BJ (cell line): Measurements from ENCODE around the gene HCST. TPM values are rescaled to one million over a fixed set of nuclear protein-coding genes. Genes with fewer than 3 reads are reported as not detected.

ENCODE experiments used
- CTCF ChIA-PET: fragments of 350-600 bp; formaldehyde crosslinking; extraction: SDS; loops from one replicate; lab custom pipeline; 2021; ENCODE audit warnings: antibody characterized with exemption, inconsistent platforms; lab: Yijun Ruan, JAX
- POLR2A ChIA-PET: fragments of 300-600 bp; sonication (Branson Sonifier 250); formaldehyde crosslinking; extraction: SDS; loops from one replicate; lab custom pipeline; 2021; ENCODE audit warnings: antibody characterized with exemption; lab: Charles Lee
- DNase-seq: peaks from one replicate; pipeline ENCODE4 v3.0.0-alpha.2; 2011; ENCODE audit warnings: low read depth
- H3K27me3 ChIP-seq: 2 replicates; pipeline ENCODE4 v1.6.0; 2011; ENCODE audit warnings: low read length; ENCODE audit not compliant: control insufficient read depth, insufficient read depth
- H3K36me3 ChIP-seq: 2 replicates; pipeline ENCODE4 v1.5.1; 2011; ENCODE audit warnings: low read length; ENCODE audit not compliant: control insufficient read depth, insufficient read depth
- H3K4me3 ChIP-seq: 2 replicates; pipeline ENCODE4 v1.5.1; 2011; ENCODE audit warnings: low read depth, mild to moderate bottlenecking, control low read depth, low read length
- CTCF ChIP-seq: IDR thresholded peaks from 2 replicates; pipeline ENCODE4 v1.5.1; 2011; ENCODE audit warnings: low read depth, mild to moderate bottlenecking, control low read depth, inconsistent platforms, low read length, moderate library complexity; ENCODE audit not compliant: insufficient read depth
- polyA plus RNA-seq: library from polyadenylated mRNA; depleted of rRNA; stranded (reverse); fragments of >200 nt; gene quantifications from 2 replicates; pipeline ENCODE4 v1.2.3, GENCODE V29; 2011

HCST gene
- polyA plus RNA-seq, 1 experiment: 1.2 TPM

DNA sequence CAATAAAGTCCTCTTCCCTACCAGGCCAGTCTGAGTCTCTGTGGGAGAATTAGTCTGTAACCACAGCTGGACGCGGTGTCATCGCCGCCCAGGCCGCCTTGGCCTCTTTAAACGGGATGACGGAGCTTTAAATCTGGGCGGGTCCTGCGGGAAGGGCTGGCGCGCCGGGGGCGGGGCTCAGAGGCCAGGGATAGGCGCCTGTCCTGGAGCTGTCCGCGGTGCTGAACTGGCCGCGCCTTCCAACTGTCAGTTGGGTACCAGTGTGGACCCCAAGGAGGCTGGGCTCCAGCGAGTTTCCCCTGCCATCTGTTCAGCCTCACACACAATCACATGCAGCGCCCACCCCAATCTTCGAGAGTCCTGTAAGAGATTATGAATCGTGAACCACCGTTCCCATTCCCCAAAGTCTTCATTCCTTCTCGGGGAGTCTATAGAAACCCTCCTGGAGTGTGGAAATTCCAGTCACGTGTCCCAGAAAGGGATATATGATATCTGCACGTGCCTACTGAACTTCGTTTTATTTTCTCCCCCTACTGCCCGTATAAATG is 22.5 kb upstream of the HCST start:
- Histone ChIP-seq H3K27me3 (no peaks in the 10 kb centered on the region), H3K36me3 (no peaks in the 10 kb centered on the region), H3K4me3 (no peak overlapping the region)
- ChIA-PET POLR2A (interaction anchor here (0.6 kb wide), 1 partner anchor 10 kb away, joined by 3 read pairs; no protein-coding TSS in a partner anchor), CTCF (interaction anchor here (1.0 to 6.8 kb wide), 2 partner anchors 10 to 53 kb away, joined by 6 to 82 read pairs; no protein-coding TSS in a partner anchor)
- peak; percentile 62 for DNase-seq
- TF ChIP-seq CTCF: no peak

- ChIA-PET POLR2A (no interaction called here), CTCF (interaction anchor here (0.7 to 6.8 kb wide), 11 partner anchors 8 to 134 kb away, joined by 3 to 82 read pairs (median 4); partner anchors contain the start of genes ALKBH6, LIN37 and NFKBID)
- peak; percentile 49 for TF ChIP-seq CTCF
Observed at GRCh38 chr19:35882114-35882832, 20.1 kb upstream of the HCST start.

DNA sequence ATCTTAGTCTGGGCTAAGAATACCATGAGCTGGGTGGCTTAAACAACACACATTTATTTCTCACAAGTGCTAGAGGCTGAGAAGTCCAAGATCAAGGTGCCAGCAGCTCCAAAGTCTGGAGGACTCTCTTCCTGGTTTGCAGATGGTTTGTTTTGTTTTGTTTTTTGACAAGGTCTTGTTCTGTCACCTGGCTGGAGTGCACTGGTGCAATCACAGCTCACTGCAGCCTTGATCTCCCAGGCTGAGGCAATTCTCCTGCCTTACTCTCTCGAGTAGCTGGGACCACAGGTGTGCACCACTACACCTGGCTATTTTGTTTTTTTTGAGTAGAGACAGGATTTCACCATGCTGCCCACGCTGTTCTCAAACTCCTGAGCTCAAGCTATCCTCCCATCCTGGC is 18.4 kb upstream of the HCST start:
- ChIA-PET POLR2A (interaction anchor here (0.6 kb wide), 1 partner anchor 47 kb away, joined by 3 read pairs; no protein-coding TSS in a partner anchor), CTCF (interaction anchor here (1.5 to 6.8 kb wide), 2 partner anchors 17 to 49 kb away, joined by 5 to 82 read pairs; partner anchors contain the start of gene NFKBID)
- Histone ChIP-seq H3K36me3 (peaks cover 7% of the 10 kb centered on the region), H3K4me3 (no peak overlapping the region), H3K27me3 (no peaks in the 10 kb centered on the region)
- no peak for TF ChIP-seq CTCF
- DNase-seq: no peak

More at GRCh38 chr19:35882114-35882832, 20.1 kb upstream of the HCST start:
- no peaks in the 10 kb centered on the region for H3K27me3 ChIP-seq
- no peak for DNase-seq
- H3K4me3 ChIP-seq: no peak overlapping the region
- no peaks in the 10 kb centered on the region for H3K36me3 ChIP-seq

- ChIA-PET CTCF (interaction anchor here (1.1 kb wide), 1 partner anchor 46 kb away, joined by 3 read pairs; no protein-coding TSS in a partner anchor), POLR2A (no interaction called here)
- no peak for TF ChIP-seq CTCF
- no peaks in the 10 kb centered on the region for H3K27me3 ChIP-seq
- H3K4me3 ChIP-seq: no peak overlapping the region
- peaks cover 18% of the 10 kb centered on the region for H3K36me3 ChIP-seq
- no peak for DNase-seq
Observed at GRCh38 chr19:35885225-35885738, 17.0 kb upstream of the HCST start.

DNA sequence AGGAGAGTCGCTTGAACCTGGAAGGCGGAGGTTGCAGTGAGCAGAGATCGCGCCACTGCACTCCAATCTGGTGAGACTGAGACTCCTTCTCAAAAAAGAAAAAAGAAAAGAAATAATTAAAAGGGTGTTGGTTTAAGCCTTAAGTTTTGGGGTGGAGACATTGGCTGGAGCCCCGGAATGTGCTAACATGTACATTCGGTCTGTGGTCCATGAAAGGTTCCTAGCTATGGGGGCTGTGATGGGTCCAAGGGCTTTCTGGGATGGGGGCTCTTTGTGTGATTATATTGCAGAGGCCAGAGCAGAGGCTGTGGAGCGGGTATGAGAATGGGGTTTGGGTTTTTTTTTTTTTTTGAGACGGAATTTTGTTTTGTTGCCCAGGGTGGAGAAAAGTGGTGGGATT is 16.4 kb upstream of the HCST start:
- ChIA-PET POLR2A (no interaction called here), CTCF (interaction anchor here (1.1 kb wide), 1 partner anchor 45 kb away, joined by 3 read pairs; no protein-coding TSS in a partner anchor)
- Histone ChIP-seq H3K36me3 (peaks cover 21% of the 10 kb centered on the region), H3K4me3 (no peak overlapping the region), H3K27me3 (no peaks in the 10 kb centered on the region)
- DNase-seq: no peak
- no peak for TF ChIP-seq CTCF
